HCT116 (cell line): Measurements from ENCODE around the gene OR4D2. TPM values are rescaled to one million over a fixed set of nuclear protein-coding genes. Genes with fewer than 3 reads are reported as not detected.
A peak's percentile ranks its signal among the peaks of the same experiment; 100 is the strongest.

ENCODE experiments used
- ATAC-seq: fragments of 200-7000 bp; cut with Tn5 transposase; 2 replicates; pipeline ENCODE4 v1.9.1; 2020; ENCODE audit warnings: mild to moderate bottlenecking, moderate library complexity
- BruUV-seq: library from RNA; stranded (reverse); fragments of 400-500 nt; replicated peaks from 2 replicates; lab custom pipeline; 2021; lab: Mats Ljungman, UMichigan
- CTCF ChIA-PET: fragments of 300-600 bp; sonication (Branson Sonifier 250); formaldehyde crosslinking; loops from one replicate; lab custom pipeline; 2021; ENCODE audit warnings: antibody characterized with exemption; lab: Charles Lee
- POLR2A ChIA-PET: fragments of 300-600, 350-600 bp; sonication (Branson Sonifier 250); formaldehyde crosslinking; loops from one replicate; lab custom pipeline; 2021; ENCODE audit warnings: antibody characterized with exemption; lab: Charles Lee
- RAD21 ChIA-PET, 2 experiments: fragments of 300-600 bp; sonication (Branson Sonifier 250); formaldehyde crosslinking; loops; one replicate each; lab custom pipeline; 2023; ENCODE audit warnings: low total read pairs in 2 of 2; ENCODE audit not compliant: uncharacterized antibody in 2 of 2, unreplicated experiment in 2 of 2, low non-redundant PET in 1 of 2; lab: Charles Lee
- DNase-seq: peaks from one replicate; pipeline ENCODE4 v3.0.0-alpha.2; 2010; ENCODE audit warnings: low read depth, low spot score
- H2AFZ ChIP-seq: fragments of 200-600 bp; shearing (Covaris generic), sonication (generic); 2 replicates; pipeline ENCODE4 v1.6.1; 2017; ENCODE audit warnings: low read depth, mixed run types, mixed read lengths, antibody characterized with exemption, low read length; ENCODE audit not compliant: poor library complexity, severe bottlenecking
- H3K27ac ChIP-seq: 2 replicates; pipeline ENCODE4 v1.5.1; 2012; ENCODE audit warnings: low read depth, low read length
- H3K27me3 ChIP-seq: fragments of 200-600 bp; sonication (generic); 2 replicates; pipeline ENCODE4 v1.6.1; 2016; ENCODE audit warnings: mixed run types, low read length, mixed read lengths; ENCODE audit not compliant: insufficient read depth
- H3K36me3 ChIP-seq, 2 experiments: fragments of 200-500 bp in 1 of 2; fragments of 200-600 bp in 1 of 2; sonication (Bioruptor generic) in 1 of 2; sonication (generic) in 1 of 2; 2 replicates each; pipeline versions ENCODE4 v1.5.1 to v1.6.1; 2014 to 2016; ENCODE audit warnings: low read length in 2 of 2, inconsistent platforms in 1 of 2, mixed read lengths in 1 of 2, mixed run types in 1 of 2; ENCODE audit not compliant: insufficient read depth in 2 of 2, control insufficient read depth in 1 of 2
- H3K4me1 ChIP-seq, 2 experiments: fragments of 200-600 bp in 1 of 2; sonication (generic) in 1 of 2; 2 replicates each; pipeline versions ENCODE4 v1.5.1 to v1.6.1; 2012 to 2017; ENCODE audit warnings: low read length in 2 of 2, inconsistent platforms in 1 of 2, mild to moderate bottlenecking in 1 of 2, mixed read lengths in 1 of 2, mixed run types in 1 of 2, moderate library complexity in 1 of 2; ENCODE audit not compliant: insufficient read depth in 2 of 2, control insufficient read depth in 1 of 2
- H3K4me2 ChIP-seq: fragments of 200-600 bp; sonication (generic); 2 replicates; pipeline ENCODE4 v1.6.1; 2017; ENCODE audit warnings: mixed run types, low read length, mixed read lengths
- H3K4me3 ChIP-seq, 2 experiments: fragments of 200-600 bp in 1 of 2; sonication (generic) in 1 of 2; replicated peaks in 1 of 2; 2 replicates each; pipeline ENCODE4 v1.5.1; 2011 to 2016; ENCODE audit warnings: low read length in 2 of 2, control low read depth in 1 of 2, low read depth in 1 of 2, mild to moderate bottlenecking in 1 of 2, mixed read lengths in 1 of 2, mixed run types in 1 of 2
- H3K79me2 ChIP-seq: fragments of 200-600 bp; sonication (generic); 2 replicates; pipeline ENCODE4 v1.6.1; 2017; ENCODE audit warnings: mild to moderate bottlenecking, mixed run types, low read length, moderate library complexity, mixed read lengths; ENCODE audit not compliant: insufficient read depth
- H3K9ac ChIP-seq: fragments of 200-600 bp; sonication (generic); 2 replicates; pipeline ENCODE4 v1.6.1; 2016; ENCODE audit warnings: low read length, mixed read lengths
- H3K9me2 ChIP-seq: fragments of 200-600 bp; sonication (generic), shearing (Covaris generic); 2 replicates; pipeline ENCODE4 v1.6.1; 2017; ENCODE audit warnings: mixed run types, mild to moderate bottlenecking, moderate library complexity; ENCODE audit not compliant: insufficient read depth
- H3K9me3 ChIP-seq, 2 experiments: fragments of 200-500 bp in 1 of 2; fragments of 200-600 bp in 1 of 2; sonication (Bioruptor generic) in 1 of 2; sonication (generic) in 1 of 2; 2 replicates each; pipeline ENCODE4 v1.6.1; 2014 to 2017; ENCODE audit warnings: low read length in 2 of 2, mixed read lengths in 2 of 2, inconsistent platforms in 1 of 2, low read depth in 1 of 2, mild to moderate bottlenecking in 1 of 2, mixed run types in 1 of 2, moderate library complexity in 1 of 2; ENCODE audit not compliant: control insufficient read depth in 1 of 2, insufficient read depth in 1 of 2
- H4K20me1 ChIP-seq: fragments of 200-600 bp; sonication (generic), shearing (Covaris generic); 2 replicates; pipeline ENCODE4 v1.6.1; 2017; ENCODE audit warnings: mixed run types, mild to moderate bottlenecking, moderate library complexity; ENCODE audit not compliant: insufficient read depth
- CBX3 ChIP-seq: IDR thresholded peaks from 2 replicates; pipeline ENCODE4 v1.6.1; 2012; ENCODE audit warnings: low read depth
- CTCF ChIP-seq, 3 experiments: fragments of 200-600 bp in 1 of 3; sonication (generic) in 1 of 3; IDR thresholded peaks in 2 of 3; conservative IDR thresholded peaks in 1 of 3; 2 replicates each; pipeline ENCODE4 v1.5.1; 2012 to 2017; ENCODE audit warnings: low read depth in 2 of 3, low read length in 2 of 3, antibody characterized with exemption in 1 of 3, borderline replicate concordance in 1 of 3, control low read depth in 1 of 3, mild to moderate bottlenecking in 1 of 3, mixed read lengths in 1 of 3, mixed run types in 1 of 3, moderate library complexity in 1 of 3; ENCODE audit not compliant: insufficient read depth in 1 of 3
- EGR1 ChIP-seq: IDR thresholded peaks from 2 replicates; pipeline ENCODE4 v1.6.1; 2012; ENCODE audit warnings: low read depth
- EZH2 ChIP-seq: fragments of 200-600 bp; sonication (generic); IDR thresholded peaks from 2 replicates; pipeline ENCODE4 v1.6.1; 2017; ENCODE audit warnings: antibody characterized with exemption, mixed run types
- EZH2phosphoT487 ChIP-seq: fragments of 200-600 bp; IDR thresholded peaks from 2 replicates; pipeline ENCODE4 v1.6.1; 2018; ENCODE audit warnings: antibody characterized with exemption, borderline replicate concordance
- FOSL1 ChIP-seq: IDR thresholded peaks from 2 replicates; pipeline ENCODE4 v1.6.1; 2012; ENCODE audit warnings: low read depth
- JUND ChIP-seq: IDR thresholded peaks from 2 replicates; pipeline ENCODE4 v1.6.1; 2012
- POLR2A ChIP-seq: IDR thresholded peaks from 2 replicates; pipeline ENCODE4 v1.7.0; 2011; ENCODE audit warnings: borderline replicate concordance; ENCODE audit not compliant: insufficient read depth, insufficient read length; ENCODE audit errors: extremely low read depth
- POLR2AphosphoS5 ChIP-seq: IDR thresholded peaks from 2 replicates; pipeline ENCODE4 v1.6.1; 2011; ENCODE audit warnings: mild to moderate bottlenecking, low read depth, low read length, moderate library complexity
- SP1 ChIP-seq: IDR thresholded peaks from 2 replicates; pipeline ENCODE4 v1.6.1; 2012; ENCODE audit warnings: low read depth
- SRF ChIP-seq: IDR thresholded peaks from 2 replicates; pipeline ENCODE4 v1.6.1; 2012; ENCODE audit warnings: low read depth
- YY1 ChIP-seq: IDR thresholded peaks from 2 replicates; pipeline ENCODE4 v1.6.1; 2011; ENCODE audit warnings: low read length, low read depth, moderate library complexity, mild to moderate bottlenecking; ENCODE audit not compliant: insufficient replicate concordance; ENCODE audit errors: extremely low read depth
- ZBTB33 ChIP-seq: IDR thresholded peaks from 2 replicates; pipeline ENCODE4 v1.6.1; 2011; ENCODE audit warnings: mild to moderate bottlenecking, low read length, moderate library complexity; ENCODE audit not compliant: insufficient replicate concordance; ENCODE audit errors: extremely low read depth
- ZFX ChIP-seq: fragments of 450-650 bp; IDR thresholded peaks from 2 replicates; pipeline ENCODE4 v1.6.1; 2017
- intact Hi-C: fragments of 100-400 bp; cut with micrococcal nuclease; formaldehyde crosslinking; loops from 2 replicates; pipeline ENCODE4 v1.10.0; 2022
- total RNA-seq: library from RNA; stranded (reverse); gene quantifications from one replicate; pipeline ENCODE4 v1.2.1, GENCODE V29; 2021; ENCODE audit not compliant: unreplicated experiment
- TF ChIP-seq, protein P1 (sequence below): IDR thresholded peaks from 2 replicates; pipeline ENCODE4 v1.6.1; 2012
- TF ChIP-seq, protein P2 (sequence below): IDR thresholded peaks from 2 replicates; pipeline ENCODE4 v1.6.1; 2012

The OR4D2 gene
- total RNA-seq, 1 experiment from 2014 or later, result not detected

DNA sequence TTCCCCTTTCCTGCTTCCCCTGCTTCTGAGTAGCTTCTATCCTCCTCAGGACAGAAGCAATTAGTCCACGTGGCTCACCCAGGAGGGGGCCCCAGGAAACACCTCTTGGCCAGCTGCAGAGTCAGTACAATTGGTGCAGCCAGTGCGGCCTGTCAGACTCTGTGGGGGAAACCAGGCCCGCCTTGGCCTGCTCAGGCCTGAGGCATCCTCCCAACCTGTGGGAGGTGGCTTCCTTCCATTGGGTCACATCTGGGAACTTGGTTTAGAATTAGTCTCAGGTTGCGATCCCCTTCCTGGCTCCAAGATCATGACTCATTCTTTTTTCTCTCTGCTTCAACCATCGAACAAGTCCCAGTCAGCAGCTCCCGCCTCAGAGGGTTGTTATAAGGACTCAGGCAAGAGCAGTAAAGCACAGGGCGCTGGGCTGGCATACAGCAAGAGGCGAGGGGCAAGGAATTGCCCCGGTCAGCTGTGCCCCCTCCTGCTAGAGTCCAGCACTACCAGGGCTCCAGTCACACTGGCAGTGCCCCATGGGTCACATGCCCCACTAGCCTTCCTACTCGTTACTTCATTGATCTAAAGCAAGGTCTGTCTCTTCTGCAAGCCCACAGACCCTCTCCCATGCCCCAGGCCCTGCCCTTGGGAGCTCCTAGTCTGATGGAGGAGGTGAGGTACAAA lies 17.7 kb downstream of the OR4D2 start:
- ChIA-PET RAD21 (no interaction called here), POLR2A (no interaction called here), CTCF (interaction anchor here (1.1 to 1.8 kb wide), 2 partner anchors 12 to 16 kb away, joined by 4 to 6 read pairs; no protein-coding TSS in a partner anchor)
- Histone ChIP-seq H4K20me1 (no peaks in the 10 kb centered on the region), H2AFZ (peak overlapping the region; percentile 19), H3K27ac (peak overlapping the region; percentile 2; the same call in 1 of the 2 replicates), H3K9ac (no peak overlapping the region), H3K9me3 (no peaks in the 10 kb centered on the region), H3K4me1 (peaks cover 9 to 19% of the 10 kb centered on the region in 2 experiments), H3K4me3 (no peak overlapping the region), H3K79me2 (no peaks in the 10 kb centered on the region), H3K4me2 (peak overlapping the region; percentile 58), H3K9me2 (no peaks in the 10 kb centered on the region), H3K36me3 (no peaks in the 10 kb centered on the region), H3K27me3 (0 out of 2 replicates have a peak, but pooled peaks cover 7% of the 10 kb centered on the region)
- no TSS peak for BruUV-seq
- intact Hi-C loops, result no loop called here
- ATAC-seq (peak; percentile 91), DNase-seq (peak; percentile 55)
- TF ChIP-seq EZH2, result no peak
- TF ChIP-seq CBX3, result no peak
- no peak for TF ChIP-seq POLR2AphosphoS5
- TF ChIP-seq CTCF (IDR thresholded peaks at IDR 0.05 in 2 of 3, conservative IDR thresholded peaks at IDR 0.05 in 1 of 3; ENCODE audit: borderline replicate concordance in 1 of 3, insufficient read depth in 1 of 3, low read depth in 2 of 3, low read length in 2 of 3), result no peak
- TF ChIP-seq POLR2A, result no peak
- peak; percentile 46 for TF ChIP-seq JUND
- TF ChIP-seq SRF, result no peak
- TF ChIP-seq YY1, result no peak
- TF ChIP-seq, protein P1, sequence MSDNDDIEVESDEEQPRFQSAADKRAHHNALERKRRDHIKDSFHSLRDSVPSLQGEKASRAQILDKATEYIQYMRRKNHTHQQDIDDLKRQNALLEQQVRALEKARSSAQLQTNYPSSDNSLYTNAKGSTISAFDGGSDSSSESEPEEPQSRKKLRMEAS, result no peak
- no peak for TF ChIP-seq EGR1
- no peak for TF ChIP-seq SP1
- peak; percentile 46; the same call in 1 of the 2 replicates for TF ChIP-seq ZFX
- peak; percentile 29 for TF ChIP-seq FOSL1
- no peak for TF ChIP-seq ZBTB33
- TF ChIP-seq EZH2phosphoT487, result no peak
- TF ChIP-seq, protein P2, sequence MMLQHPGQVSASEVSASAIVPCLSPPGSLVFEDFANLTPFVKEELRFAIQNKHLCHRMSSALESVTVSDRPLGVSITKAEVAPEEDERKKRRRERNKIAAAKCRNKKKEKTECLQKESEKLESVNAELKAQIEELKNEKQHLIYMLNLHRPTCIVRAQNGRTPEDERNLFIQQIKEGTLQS, result no peak
